ENCODE results near the gene NPTX1.

Gene NPTX1

GRCh38 chr17:80487511-80487910, 11.1 kb upstream of the NPTX1 start:
- H3K4me3 ChIP-seq (ENCODE audit: low read depth, low read length), result no peak overlapping the region
- DNase-seq (ENCODE audit: low read depth), result no peak

GRCh38 chr17:80486692-80487091, 10.3 kb upstream of the NPTX1 start:
- DNase-seq (ENCODE audit: low read depth), result no peak
- no peak overlapping the region for H3K4me3 ChIP-seq (ENCODE audit: low read depth, low read length)

More at GRCh38 chr17:80487511-80487910, 11.1 kb upstream of the NPTX1 start:
- TF ChIP-seq CTCF (IDR thresholded peaks at IDR 0.05; ENCODE audit: control insufficient read depth, extremely low read depth, insufficient read depth), result no peak

GRCh38 chr17:80485846-80486245, 9.4 kb upstream of the NPTX1 start:
- H3K4me3 ChIP-seq (ENCODE audit: low read depth, low read length), result no peak overlapping the region
- no peak for DNase-seq (ENCODE audit: low read depth)
- no peak for TF ChIP-seq CTCF (IDR thresholded peaks at IDR 0.05; ENCODE audit: control insufficient read depth, extremely low read depth, insufficient read depth)

More at GRCh38 chr17:80486692-80487091, 10.3 kb upstream of the NPTX1 start:
- no peak for TF ChIP-seq CTCF (IDR thresholded peaks at IDR 0.05; ENCODE audit: control insufficient read depth, extremely low read depth, insufficient read depth)

- DNase-seq (ENCODE audit: low read depth), result no peak
- H3K4me3 ChIP-seq (ENCODE audit: low read depth, low read length), result no peak overlapping the region
- TF ChIP-seq CTCF (IDR thresholded peaks at IDR 0.05; ENCODE audit: control insufficient read depth, extremely low read depth, insufficient read depth), result no peak
Measured at GRCh38 chr17:80482555-80483308, 6.3 kb upstream of the NPTX1 start.

- no peak overlapping the region for H3K4me3 ChIP-seq (ENCODE audit: low read depth, low read length)
- TF ChIP-seq CTCF (IDR thresholded peaks at IDR 0.05; ENCODE audit: control insufficient read depth, extremely low read depth, insufficient read depth), result no peak
- DNase-seq (ENCODE audit: low read depth), result no peak
Measured at GRCh38 chr17:80482058-80482318, 5.6 kb upstream of the NPTX1 start.

- no peak overlapping the region for H3K4me3 ChIP-seq (ENCODE audit: low read depth, low read length)
- no peak for TF ChIP-seq CTCF (IDR thresholded peaks at IDR 0.05; ENCODE audit: control insufficient read depth, extremely low read depth, insufficient read depth)
- no peak for DNase-seq (ENCODE audit: low read depth)
Measured at GRCh38 chr17:80481284-80482057, 5.1 kb upstream of the NPTX1 start.
